HepG2 (cell line): ENCODE measurements around the gene C17orf75. TPM values are rescaled to one million over a fixed set of nuclear protein-coding genes. Genes with fewer than 3 reads are reported as not detected.

ENCODE experiments used
- ADNP ChIP-seq: sonication (generic); formaldehyde crosslinking; IDR thresholded peaks from 2 replicates; pipeline ENCODE4 v1.4.0; 2020; ENCODE audit warnings: missing genetic modification reagents
- ARNTL ChIP-seq: sonication (generic); formaldehyde crosslinking; IDR thresholded peaks from 2 replicates; pipeline ENCODE4 v1.4.0; 2020; ENCODE audit warnings: mild to moderate bottlenecking, missing genetic modification reagents
- ATF7 ChIP-seq, 2 experiments: fragments of 450-650 bp in 1 of 2; sonication (generic) in 1 of 2; formaldehyde crosslinking in 1 of 2; IDR thresholded peaks; 2 replicates each; pipeline versions ENCODE4 v1.4.0 to v1.6.1; 2016 to 2020; ENCODE audit warnings: antibody characterized with exemption in 1 of 2, mild to moderate bottlenecking in 1 of 2, missing genetic modification reagents in 1 of 2
- ETV6 ChIP-seq: sonication (generic); formaldehyde crosslinking; conservative IDR thresholded peaks from 2 replicates; pipeline ENCODE4 v1.4.0; 2020; ENCODE audit warnings: missing genetic modification reagents
- HMG20A ChIP-seq: IDR thresholded peaks from 2 replicates; pipeline ENCODE4 v1.6.1; 2016; ENCODE audit warnings: borderline replicate concordance
- HOMEZ ChIP-seq: IDR thresholded peaks from 2 replicates; pipeline ENCODE4 v1.6.1; 2016; ENCODE audit warnings: low read depth
- ONECUT2 ChIP-seq: sonication (generic); formaldehyde crosslinking; IDR thresholded peaks from 2 replicates; pipeline ENCODE4 v1.4.0; 2020; ENCODE audit warnings: missing genetic modification reagents
- SCMH1 ChIP-seq: sonication (generic); formaldehyde crosslinking; IDR thresholded peaks from 2 replicates; pipeline ENCODE4 v1.9.0; 2021; ENCODE audit warnings: missing genetic modification reagents, mild to moderate bottlenecking, borderline replicate concordance
- TRAFD1 ChIP-seq: sonication (generic); formaldehyde crosslinking; IDR thresholded peaks from 2 replicates; pipeline ENCODE4 v1.5.1; 2020; ENCODE audit warnings: missing genetic modification reagents, mild to moderate bottlenecking, borderline replicate concordance
- ZNF256 ChIP-seq: sonication (generic); formaldehyde crosslinking; conservative IDR thresholded peaks from 2 replicates; pipeline ENCODE4 v1.4.0; 2020; ENCODE audit warnings: missing genetic modification reagents
- ZNF430 ChIP-seq: sonication (generic); formaldehyde crosslinking; IDR thresholded peaks from 2 replicates; pipeline ENCODE4 v1.9.0; 2021; ENCODE audit warnings: mild to moderate bottlenecking, missing genetic modification reagents
- ZNF547 ChIP-seq: sonication (generic); formaldehyde crosslinking; IDR thresholded peaks from 2 replicates; pipeline ENCODE4 v1.5.1; 2020; ENCODE audit warnings: mild to moderate bottlenecking, missing genetic modification reagents
- ZNF629 ChIP-seq: sonication (generic); formaldehyde crosslinking; conservative IDR thresholded peaks from 2 replicates; pipeline ENCODE4 v1.5.0; 2020; ENCODE audit warnings: missing genetic modification reagents
- ZNF790 ChIP-seq: sonication (generic); formaldehyde crosslinking; IDR thresholded peaks from 2 replicates; pipeline ENCODE4 v1.8.0; 2022; ENCODE audit warnings: missing genetic modification reagents, mild to moderate bottlenecking, borderline replicate concordance
- ZNF83 ChIP-seq: sonication (generic); formaldehyde crosslinking; IDR thresholded peaks from 2 replicates; pipeline ENCODE4 v1.4.0; 2020; ENCODE audit warnings: missing genetic modification reagents, mild to moderate bottlenecking, borderline replicate concordance
- polyA plus RNA-seq, 8 experiments: library from polyadenylated mRNA; depleted of rRNA in 3 of 8; stranded (reverse) in 7 of 8; unstranded in 1 of 8; fragments of >200 nt; fragmentation: Illumina TruSeq in 4 of 8; extraction: Trizol in 4 of 8; gene quantifications; 2 replicates each; pipeline versions ENCODE4 v1.2.1 to v1.2.3, GENCODE V29; 2011 to 2016; ENCODE audit warnings: low read depth in 4 of 8, missing spikeins in 1 of 8, mixed read lengths in 1 of 8; ENCODE audit not compliant: insufficient read depth in 1 of 8
- total RNA-seq, 5 experiments: library from RNA; depleted of rRNA; stranded (reverse); fragments of >200 nt; fragmentation: Illumina TruSeq; extraction: Trizol; gene quantifications; 2 replicates each; pipeline ENCODE4 v1.2.3, GENCODE V29; 2016; ENCODE audit warnings: low read depth in 1 of 5
- TF ChIP-seq, protein P1 (sequence below): sonication (generic); formaldehyde crosslinking; IDR thresholded peaks from 2 replicates; pipeline ENCODE4 v1.5.0; 2020; ENCODE audit warnings: mild to moderate bottlenecking, missing genetic modification reagents
- TF ChIP-seq, protein P2 (sequence below): sonication (generic); formaldehyde crosslinking; IDR thresholded peaks from 2 replicates; pipeline ENCODE4 v1.4.0; 2020; ENCODE audit warnings: missing genetic modification reagents

Gene C17orf75
- total and polyA plus RNA-seq, 2 of the 13 experiments (the other 11 are each of a cell fraction or from before 2014, with no cell fraction given): 16.2 to 33.0 TPM

DNA sequence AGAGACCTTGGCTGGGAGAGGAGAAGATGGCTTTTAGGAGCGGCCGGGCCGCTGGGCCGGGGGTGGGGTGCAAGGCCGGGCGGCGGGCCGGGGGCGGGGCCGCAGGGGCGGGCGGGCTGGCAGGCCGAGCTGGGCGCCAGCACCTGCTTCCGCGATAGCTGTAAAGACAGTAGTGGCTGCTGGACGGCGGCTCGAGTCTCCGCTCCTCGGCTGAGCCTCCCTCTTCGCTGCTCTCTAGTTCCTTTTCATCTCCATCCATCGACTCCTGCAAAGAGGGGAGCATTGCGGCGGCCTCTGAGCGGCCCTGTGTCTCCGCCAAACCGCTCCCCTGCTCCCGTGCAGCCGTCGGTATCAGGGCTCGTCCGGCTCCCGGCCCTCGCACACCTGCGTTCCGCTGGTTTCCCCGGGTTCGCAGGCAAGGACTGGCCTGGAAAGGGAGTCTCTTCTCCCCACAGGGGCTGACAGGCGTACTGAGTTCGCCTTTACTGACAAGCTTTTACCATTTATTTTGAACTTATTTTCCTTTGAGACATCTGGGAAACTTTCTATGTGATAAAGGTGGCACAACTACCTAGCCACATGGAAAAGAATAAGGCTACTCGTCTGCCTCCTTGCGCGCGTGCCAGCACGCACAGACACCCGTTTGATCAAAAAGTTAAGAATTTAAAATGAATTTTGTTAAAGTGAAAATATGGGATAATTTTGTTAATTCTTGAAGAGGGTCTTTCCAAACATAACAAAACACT lies at the start of gene C17orf75 (continued):
- TF ChIP-seq TRAFD1 (CRISPR knock-in tag): 0 out of 2 replicates have a peak, but pooled peaks have one; percentile 50
- TF ChIP-seq HOMEZ: peak; percentile 23; the same call in 1 of the 2 replicates
- TF ChIP-seq ZNF83 (CRISPR knock-in tag): no peak
- TF ChIP-seq ZNF430 (CRISPR knock-in tag): peak; percentile 59
- no peak for TF ChIP-seq ZNF790 (CRISPR knock-in tag)
- peak; percentile 66; the same call in 1 of the 2 replicates for TF ChIP-seq ADNP (CRISPR knock-in tag)
- TF ChIP-seq ATF7 (IDR thresholded peaks at IDR 0.05): no peak
- no peak for TF ChIP-seq ATF7 (CRISPR knock-in tag; IDR thresholded peaks at IDR 0.05)
- TF ChIP-seq ZNF547 (CRISPR knock-in tag): peak; percentile 87; the same call in 1 of the 2 replicates
- no peak for TF ChIP-seq ONECUT2
- no peak for TF ChIP-seq ZNF256 (CRISPR knock-in tag)
- no peak for TF ChIP-seq ARNTL
- TF ChIP-seq, protein P1, sequence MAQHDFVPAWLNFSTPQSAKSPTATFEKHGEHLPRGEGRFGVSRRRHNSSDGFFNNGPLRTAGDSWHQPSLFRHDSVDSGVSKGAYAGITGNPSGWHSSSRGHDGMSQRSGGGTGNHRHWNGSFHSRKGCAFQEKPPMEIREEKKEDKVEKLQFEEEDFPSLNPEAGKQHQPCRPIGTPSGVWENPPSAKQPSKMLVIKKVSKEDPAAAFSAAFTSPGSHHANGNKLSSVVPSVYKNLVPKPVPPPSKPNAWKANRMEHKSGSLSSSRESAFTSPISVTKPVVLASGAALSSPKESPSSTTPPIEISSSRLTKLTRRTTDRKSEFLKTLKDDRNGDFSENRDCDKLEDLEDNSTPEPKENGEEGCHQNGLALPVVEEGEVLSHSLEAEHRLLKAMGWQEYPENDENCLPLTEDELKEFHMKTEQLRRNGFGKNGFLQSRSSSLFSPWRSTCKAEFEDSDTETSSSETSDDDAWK (CRISPR knock-in tag): no peak
- no peak for TF ChIP-seq HMG20A
- no peak; the same call in none of the 2 replicates for TF ChIP-seq ZNF629
- TF ChIP-seq, protein P2, sequence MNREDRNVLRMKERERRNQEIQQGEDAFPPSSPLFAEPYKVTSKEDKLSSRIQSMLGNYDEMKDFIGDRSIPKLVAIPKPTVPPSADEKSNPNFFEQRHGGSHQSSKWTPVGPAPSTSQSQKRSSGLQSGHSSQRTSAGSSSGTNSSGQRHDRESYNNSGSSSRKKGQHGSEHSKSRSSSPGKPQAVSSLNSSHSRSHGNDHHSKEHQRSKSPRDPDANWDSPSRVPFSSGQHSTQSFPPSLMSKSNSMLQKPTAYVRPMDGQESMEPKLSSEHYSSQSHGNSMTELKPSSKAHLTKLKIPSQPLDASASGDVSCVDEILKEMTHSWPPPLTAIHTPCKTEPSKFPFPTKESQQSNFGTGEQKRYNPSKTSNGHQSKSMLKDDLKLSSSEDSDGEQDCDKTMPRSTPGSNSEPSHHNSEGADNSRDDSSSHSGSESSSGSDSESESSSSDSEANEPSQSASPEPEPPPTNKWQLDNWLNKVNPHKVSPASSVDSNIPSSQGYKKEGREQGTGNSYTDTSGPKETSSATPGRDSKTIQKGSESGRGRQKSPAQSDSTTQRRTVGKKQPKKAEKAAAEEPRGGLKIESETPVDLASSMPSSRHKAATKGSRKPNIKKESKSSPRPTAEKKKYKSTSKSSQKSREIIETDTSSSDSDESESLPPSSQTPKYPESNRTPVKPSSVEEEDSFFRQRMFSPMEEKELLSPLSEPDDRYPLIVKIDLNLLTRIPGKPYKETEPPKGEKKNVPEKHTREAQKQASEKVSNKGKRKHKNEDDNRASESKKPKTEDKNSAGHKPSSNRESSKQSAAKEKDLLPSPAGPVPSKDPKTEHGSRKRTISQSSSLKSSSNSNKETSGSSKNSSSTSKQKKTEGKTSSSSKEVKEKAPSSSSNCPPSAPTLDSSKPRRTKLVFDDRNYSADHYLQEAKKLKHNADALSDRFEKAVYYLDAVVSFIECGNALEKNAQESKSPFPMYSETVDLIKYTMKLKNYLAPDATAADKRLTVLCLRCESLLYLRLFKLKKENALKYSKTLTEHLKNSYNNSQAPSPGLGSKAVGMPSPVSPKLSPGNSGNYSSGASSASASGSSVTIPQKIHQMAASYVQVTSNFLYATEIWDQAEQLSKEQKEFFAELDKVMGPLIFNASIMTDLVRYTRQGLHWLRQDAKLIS: peak; percentile 86; the same call in 1 of the 2 replicates
- no peak for TF ChIP-seq SCMH1
- TF ChIP-seq ETV6 (CRISPR knock-in tag): peak; percentile 89
